HepG2 (cell line): Measurements from ENCODE around the gene CMIP. TPM values are rescaled to one million over a fixed set of nuclear protein-coding genes. Genes with fewer than 3 reads are reported as not detected.
A peak's percentile ranks its signal among the peaks of the same experiment; 100 is the strongest.

ENCODE experiments used
- ARNTL ChIP-seq: sonication (generic); formaldehyde crosslinking; IDR thresholded peaks from 2 replicates; pipeline ENCODE4 v1.4.0; 2020; ENCODE audit warnings: mild to moderate bottlenecking, missing genetic modification reagents
- DNMT3B ChIP-seq: conservative IDR thresholded peaks from 2 replicates; pipeline ENCODE4 v1.6.1; 2016; ENCODE audit warnings: missing biosample characterization, control low read depth
- PCBP1 ChIP-seq: fragments of 200-400 bp; formaldehyde crosslinking; IDR thresholded peaks from 2 replicates; pipeline ENCODE4 v1.6.1; 2017; ENCODE audit warnings: mild to moderate bottlenecking, low read depth, low read length, borderline replicate concordance
- PRDM10 ChIP-seq: sonication (generic); formaldehyde crosslinking; IDR thresholded peaks from 2 replicates; pipeline ENCODE4 v1.4.0; 2020; ENCODE audit warnings: low read depth, missing genetic modification reagents
- SRSF9 ChIP-seq: fragments of 200-400 bp; formaldehyde crosslinking; IDR thresholded peaks from 2 replicates; pipeline ENCODE4 v1.6.1; 2018; ENCODE audit warnings: borderline replicate concordance, mild to moderate bottlenecking, low read depth, low read length; ENCODE audit not compliant: insufficient read depth, poor library complexity, severe bottlenecking
- THAP9 ChIP-seq: sonication (generic); formaldehyde crosslinking; IDR thresholded peaks from 2 replicates; pipeline ENCODE4; 2020; ENCODE audit warnings: missing genetic modification reagents, mild to moderate bottlenecking, borderline replicate concordance
- ZNF235 ChIP-seq: sonication (generic); formaldehyde crosslinking; IDR thresholded peaks from 2 replicates; pipeline ENCODE4 v1.8.1; 2023; ENCODE audit warnings: mild to moderate bottlenecking, missing genetic modification reagents, borderline replicate concordance
- ZNF276 ChIP-seq: sonication (generic); formaldehyde crosslinking; IDR thresholded peaks from 2 replicates; pipeline ENCODE4 v1.4.0; 2020; ENCODE audit warnings: mild to moderate bottlenecking, low read depth, missing genetic modification reagents
- polyA plus RNA-seq, 8 experiments: library from polyadenylated mRNA; depleted of rRNA in 3 of 8; stranded (reverse) in 7 of 8; unstranded in 1 of 8; fragments of >200 nt; fragmentation: Illumina TruSeq in 4 of 8; extraction: Trizol in 4 of 8; gene quantifications; 2 replicates each; pipeline versions ENCODE4 v1.2.1 to v1.2.3, GENCODE V29; 2011 to 2016; ENCODE audit warnings: low read depth in 4 of 8, missing spikeins in 1 of 8, mixed read lengths in 1 of 8; ENCODE audit not compliant: insufficient read depth in 1 of 8
- total RNA-seq, 5 experiments: library from RNA; depleted of rRNA; stranded (reverse); fragments of >200 nt; fragmentation: Illumina TruSeq; extraction: Trizol; gene quantifications; 2 replicates each; pipeline ENCODE4 v1.2.3, GENCODE V29; 2016; ENCODE audit warnings: low read depth in 1 of 5
- TF ChIP-seq, protein P1 (sequence below): sonication (generic); formaldehyde crosslinking; IDR thresholded peaks from one replicate; pipeline ENCODE4 v1.5.1; 2020; ENCODE audit warnings: mild to moderate bottlenecking, missing genetic modification reagents; ENCODE audit errors: not compliant biosample characterization

Gene CMIP
- total and polyA plus RNA-seq, 2 of the 13 experiments (the other 11 are each of a cell fraction or from before 2014, with no cell fraction given) = 10.9 to 18.1 TPM

DNA sequence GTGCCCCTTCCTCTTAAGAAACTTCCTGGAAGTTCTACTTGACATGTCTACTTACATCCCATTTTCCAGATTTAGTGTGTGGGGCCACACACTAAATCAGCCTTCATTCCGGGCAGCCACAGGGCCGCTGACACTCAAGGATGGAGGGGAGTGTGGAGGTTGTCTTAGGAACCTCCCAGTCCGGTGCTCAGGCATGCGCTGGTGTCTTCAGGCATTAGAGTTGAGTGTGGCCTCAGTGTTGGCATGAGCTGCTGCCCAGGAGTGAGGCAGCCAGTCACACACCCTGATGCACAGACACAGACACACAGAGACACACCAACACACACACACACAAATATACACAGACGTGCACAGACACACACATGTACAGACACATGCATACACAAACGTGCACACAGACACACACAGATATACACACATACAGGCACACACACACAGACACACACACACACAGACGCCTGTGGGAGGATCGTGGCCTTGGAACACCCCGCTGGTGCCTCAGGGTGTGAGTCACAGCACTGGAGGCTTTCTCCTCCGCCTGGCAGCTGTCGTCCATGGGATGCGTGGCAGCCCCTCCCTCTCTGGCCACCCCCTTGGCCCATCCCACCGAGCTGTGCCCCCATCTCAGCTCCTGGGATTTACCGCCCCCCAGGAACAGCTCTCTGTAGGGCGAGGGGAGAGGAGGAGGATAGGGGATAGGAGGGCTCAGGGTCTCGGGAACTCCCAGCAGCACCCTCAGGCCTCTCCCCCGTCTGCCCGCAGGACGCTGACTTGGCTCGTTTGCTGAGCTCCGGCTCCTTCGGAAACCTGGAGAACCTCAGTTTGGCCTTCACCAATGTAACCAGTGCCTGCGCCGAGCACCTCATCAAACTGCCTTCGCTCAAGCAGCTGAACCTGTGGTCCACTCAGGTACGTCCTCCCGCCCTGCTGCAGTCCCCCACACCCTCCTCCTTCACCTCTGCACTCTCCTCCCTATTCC, 258.9 kb downstream of the CMIP start (continued):
- TF ChIP-seq, protein P1, sequence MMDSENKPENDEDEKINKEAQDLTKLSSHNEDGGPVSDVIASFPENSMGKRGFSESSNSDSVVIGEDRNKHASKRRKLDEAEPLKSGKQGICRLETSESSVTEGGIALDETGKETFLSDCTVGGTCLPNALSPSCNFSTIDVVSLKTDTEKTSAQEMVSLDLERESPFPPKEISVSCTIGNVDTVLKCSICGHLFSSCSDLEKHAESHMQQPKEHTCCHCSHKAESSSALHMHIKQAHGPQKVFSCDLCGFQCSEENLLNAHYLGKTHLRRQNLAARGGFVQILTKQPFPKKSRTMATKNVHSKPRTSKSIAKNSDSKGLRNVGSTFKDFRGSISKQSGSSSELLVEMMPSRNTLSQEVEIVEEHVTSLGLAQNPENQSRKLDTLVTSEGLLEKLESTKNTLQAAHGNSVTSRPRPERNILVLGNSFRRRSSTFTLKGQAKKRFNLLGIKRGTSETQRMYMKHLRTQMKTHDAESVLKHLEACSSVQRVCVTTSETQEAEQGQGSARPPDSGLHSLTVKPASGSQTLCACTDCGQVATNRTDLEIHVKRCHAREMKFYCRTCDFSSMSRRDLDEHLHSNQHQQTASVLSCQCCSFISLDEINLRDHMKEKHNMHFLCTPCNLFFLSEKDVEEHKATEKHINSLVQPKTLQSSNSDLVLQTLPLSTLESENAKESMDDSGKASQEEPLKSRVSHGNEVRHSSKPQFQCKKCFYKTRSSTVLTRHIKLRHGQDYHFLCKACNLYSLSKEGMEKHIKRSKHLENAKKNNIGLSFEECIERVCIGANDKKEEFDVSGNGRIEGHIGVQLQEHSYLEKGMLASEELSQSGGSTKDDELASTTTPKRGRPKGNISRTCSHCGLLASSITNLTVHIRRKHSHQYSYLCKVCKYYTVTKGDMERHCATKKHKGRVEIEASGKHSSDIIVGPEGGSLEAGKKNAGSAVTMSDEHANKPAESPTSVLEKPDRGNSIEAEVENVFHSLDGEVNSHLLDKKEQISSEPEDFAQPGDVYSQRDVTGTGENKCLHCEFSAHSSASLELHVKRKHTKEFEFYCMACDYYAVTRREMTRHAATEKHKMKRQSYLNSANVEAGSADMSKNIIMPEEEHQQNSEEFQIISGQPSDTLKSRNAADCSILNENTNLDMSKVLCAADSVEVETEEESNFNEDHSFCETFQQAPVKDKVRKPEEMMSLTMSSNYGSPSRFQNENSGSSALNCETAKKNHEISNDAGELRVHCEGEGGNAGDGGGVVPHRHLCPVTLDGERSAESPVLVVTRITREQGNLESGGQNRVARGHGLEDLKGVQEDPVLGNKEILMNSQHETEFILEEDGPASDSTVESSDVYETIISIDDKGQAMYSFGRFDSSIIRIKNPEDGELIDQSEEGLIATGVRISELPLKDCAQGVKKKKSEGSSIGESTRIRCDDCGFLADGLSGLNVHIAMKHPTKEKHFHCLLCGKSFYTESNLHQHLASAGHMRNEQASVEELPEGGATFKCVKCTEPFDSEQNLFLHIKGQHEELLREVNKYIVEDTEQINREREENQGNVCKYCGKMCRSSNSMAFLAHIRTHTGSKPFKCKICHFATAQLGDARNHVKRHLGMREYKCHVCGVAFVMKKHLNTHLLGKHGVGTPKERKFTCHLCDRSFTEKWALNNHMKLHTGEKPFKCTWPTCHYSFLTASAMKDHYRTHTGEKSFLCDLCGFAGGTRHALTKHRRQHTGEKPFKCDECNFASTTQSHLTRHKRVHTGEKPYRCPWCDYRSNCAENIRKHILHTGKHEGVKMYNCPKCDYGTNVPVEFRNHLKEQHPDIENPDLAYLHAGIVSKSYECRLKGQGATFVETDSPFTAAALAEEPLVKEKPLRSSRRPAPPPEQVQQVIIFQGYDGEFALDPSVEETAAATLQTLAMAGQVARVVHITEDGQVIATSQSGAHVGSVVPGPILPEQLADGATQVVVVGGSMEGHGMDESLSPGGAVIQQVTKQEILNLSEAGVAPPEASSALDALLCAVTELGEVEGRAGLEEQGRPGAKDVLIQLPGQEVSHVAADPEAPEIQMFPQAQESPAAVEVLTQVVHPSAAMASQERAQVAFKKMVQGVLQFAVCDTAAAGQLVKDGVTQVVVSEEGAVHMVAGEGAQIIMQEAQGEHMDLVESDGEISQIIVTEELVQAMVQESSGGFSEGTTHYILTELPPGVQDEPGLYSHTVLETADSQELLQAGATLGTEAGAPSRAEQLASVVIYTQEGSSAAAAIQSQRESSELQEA (CRISPR knock-in tag) = no peak
- TF ChIP-seq PRDM10 (CRISPR knock-in tag) (no peak), THAP9 (CRISPR knock-in tag) (no peak), ARNTL (CRISPR knock-in tag) (no peak), DNMT3B (CRISPR knock-in tag) (no peak), SRSF9 (no peak), ZNF276 (CRISPR knock-in tag) (no peak), PCBP1 (peak; percentile 87; the same call in 1 of the 2 replicates), ZNF235 (CRISPR knock-in tag) (no peak)
